A549 (cell line): ENCODE results near the gene AURKA. TPM values are rescaled to one million over a fixed set of nuclear protein-coding genes. Genes with fewer than 3 reads are reported as not detected.

Source experiments
- ATAC-seq, 2 experiments: fragments of 200-7000 bp in 1 of 2; fragments of >200 bp in 1 of 2; cut with Nextera tagmentation in 1 of 2; cut with Tn5 transposase in 1 of 2; 3 replicates each; pipeline versions ENCODE4 v1.8.0 to v1.9.1; 2018 to 2020; ENCODE audit warnings: mild to moderate bottlenecking in 1 of 2, moderate library complexity in 1 of 2
- CTCF ChIA-PET: fragments of 300-600 bp; sonication (Branson Sonifier 250); formaldehyde crosslinking; extraction: SDS; loops from one replicate; lab custom pipeline; 2021; ENCODE audit warnings: antibody characterized with exemption, inconsistent platforms; lab: Yijun Ruan, JAX
- POLR2A ChIA-PET: fragments of 350-600 bp; formaldehyde crosslinking; extraction: SDS; loops from one replicate; lab custom pipeline; 2021; ENCODE audit warnings: antibody characterized with exemption, inconsistent platforms; lab: Yijun Ruan, JAX
- DNase-seq, 2 experiments: peaks; one replicate each; pipeline versions ENCODE4 v3.0.0 to v3.0.0-alpha.2; 2011 to 2016; ENCODE audit warnings: low read depth in 1 of 2, low spot score in 1 of 2
- FAIRE-seq: peaks from 2 replicates; lab custom pipeline; 2011; peaks lifted over from hg19 to GRCh38; lab: Jason Lieb, UNC
- H3K27ac ChIP-seq, 2 experiments: fragments of >200 bp; sonication (Bioruptor Twin); formaldehyde crosslinking; 3 replicates each; pipeline ENCODE4 v1.5.1; 2016 to 2017
- H3K4me1 ChIP-seq: fragments of >200 bp; sonication (Bioruptor Twin); formaldehyde crosslinking; 3 replicates; pipeline ENCODE4 v1.6.1; 2016
- H3K4me2 ChIP-seq: fragments of >200 bp; sonication (Bioruptor Twin); formaldehyde crosslinking; 3 replicates; pipeline ENCODE4 v1.6.1; 2016
- H3K4me3 ChIP-seq: fragments of >200 bp; sonication (Bioruptor Twin); formaldehyde crosslinking; 3 replicates; pipeline ENCODE4 v1.5.1; 2016
- H3K9me3 ChIP-seq: fragments of >200 bp; sonication (Bioruptor Twin); formaldehyde crosslinking; 3 replicates; pipeline ENCODE4 v1.6.1; 2016
- BCL3 ChIP-seq: fragments of >200 bp; sonication (Bioruptor Twin); formaldehyde crosslinking; IDR thresholded peaks from 3 replicates; pipeline ENCODE4 v1.6.1; 2016
- CBX2 ChIP-seq: fragments of 200-600 bp; sonication (generic); IDR thresholded peaks from 2 replicates; pipeline ENCODE4 v1.6.1; 2016; ENCODE audit warnings: low read depth, mild to moderate bottlenecking, borderline replicate concordance
- CEBPB ChIP-seq, 2 experiments: fragments of >200 bp in 1 of 2; sonication (Bioruptor Twin) in 1 of 2; formaldehyde crosslinking in 1 of 2; IDR thresholded peaks; 2 replicates each; pipeline ENCODE4 v1.6.1; 2012 to 2016
- CHD2 ChIP-seq: fragments of 150-350 bp; IDR thresholded peaks from 2 replicates; pipeline ENCODE4 v1.6.1; 2014; ENCODE audit warnings: low read length; ENCODE audit not compliant: partially characterized antibody
- CHD4 ChIP-seq: fragments of 200-600 bp; sonication (generic); IDR thresholded peaks from 2 replicates; pipeline ENCODE4 v1.6.1; 2016; ENCODE audit warnings: antibody characterized with exemption, mild to moderate bottlenecking, borderline replicate concordance
- CTCF ChIP-seq: fragments of >200 bp; sonication (Bioruptor Twin); formaldehyde crosslinking; IDR thresholded peaks from 3 replicates; pipeline ENCODE4 v1.5.1; 2016
- EHMT2 ChIP-seq: fragments of 200-600 bp; sonication (generic); IDR thresholded peaks from 2 replicates; pipeline ENCODE4 v1.6.1; 2016; ENCODE audit warnings: antibody characterized with exemption, low read depth, mild to moderate bottlenecking, moderate library complexity
- ELK1 ChIP-seq: fragments of 150-350 bp; IDR thresholded peaks from 2 replicates; pipeline ENCODE4 v1.6.1; 2014; ENCODE audit warnings: low read depth, mild to moderate bottlenecking, low read length
- FOSB ChIP-seq: fragments of 250-450 bp; sonication (Bioruptor Pico); IDR thresholded peaks from 2 replicates; pipeline ENCODE4 v1.5.0; 2020; ENCODE audit warnings: mild to moderate bottlenecking, moderate library complexity
- HDAC2 ChIP-seq: fragments of 200-600 bp; sonication (generic); IDR thresholded peaks from 2 replicates; pipeline ENCODE4 v1.6.1; 2016
- HES2 ChIP-seq: fragments of >200 bp; sonication (Bioruptor Twin); formaldehyde crosslinking; IDR thresholded peaks from 2 replicates; pipeline ENCODE4 v1.6.1; 2016
- HMGXB4 ChIP-seq: fragments of 250-450 bp; sonication (Bioruptor Pico); IDR thresholded peaks from 2 replicates; pipeline ENCODE4 v1.5.0; 2021; ENCODE audit warnings: mild to moderate bottlenecking, moderate library complexity, borderline replicate concordance
- HOXA7 ChIP-seq: fragments of 250-450 bp; sonication (Bioruptor Pico); IDR thresholded peaks from 2 replicates; pipeline ENCODE4 v1.5.0; 2020; ENCODE audit warnings: mild to moderate bottlenecking, moderate library complexity
- HOXB5 ChIP-seq: fragments of 250-450 bp; sonication (Bioruptor Pico); IDR thresholded peaks from 2 replicates; pipeline ENCODE4 v1.5.0; 2020; ENCODE audit warnings: mild to moderate bottlenecking, moderate library complexity
- MAFK ChIP-seq: fragments of 450-650 bp; IDR thresholded peaks from 2 replicates; pipeline ENCODE4 v1.6.1; 2014; ENCODE audit not compliant: partially characterized antibody
- MAX ChIP-seq: IDR thresholded peaks from 2 replicates; pipeline ENCODE4 v1.6.1; 2012
- NR3C1 ChIP-seq: fragments of >200 bp; sonication (Bioruptor Twin); formaldehyde crosslinking; IDR thresholded peaks from 3 replicates; pipeline ENCODE4 v1.6.1; 2017
- PHF8 ChIP-seq: fragments of 200-600 bp; sonication (generic); IDR thresholded peaks from 2 replicates; pipeline ENCODE4 v1.6.1; 2016; ENCODE audit warnings: low read depth, mild to moderate bottlenecking, antibody characterized with exemption, moderate library complexity, borderline replicate concordance
- POLR2AphosphoS2 ChIP-seq: conservative IDR thresholded peaks from 2 replicates; pipeline ENCODE4 v1.6.1; 2012; ENCODE audit warnings: low read length, improper control_type of control experiment, inconsistent platforms
- RAD21 ChIP-seq, 2 experiments: fragments of >200 bp in 1 of 2; sonication (Bioruptor Twin) in 1 of 2; formaldehyde crosslinking in 1 of 2; IDR thresholded peaks in 1 of 2; conservative IDR thresholded peaks in 1 of 2; 2 replicates in 1 of 2; 3 replicates in 1 of 2; pipeline ENCODE4 v1.6.1; 2012 to 2018; ENCODE audit warnings: inconsistent platforms in 1 of 2
- RARB ChIP-seq: fragments of 250-450 bp; sonication (Bioruptor Pico); IDR thresholded peaks from 2 replicates; pipeline ENCODE4 v1.8.0; 2021; ENCODE audit warnings: mild to moderate bottlenecking, moderate library complexity
- TFCP2L1 ChIP-seq: fragments of 250-450 bp; sonication (Bioruptor Pico); IDR thresholded peaks from 2 replicates; pipeline ENCODE4 v1.5.0; 2021; ENCODE audit warnings: mild to moderate bottlenecking
- ZC3H11A ChIP-seq: fragments of 450-650 bp; IDR thresholded peaks from 2 replicates; pipeline ENCODE4 v1.6.1; 2014; ENCODE audit warnings: antibody characterized with exemption, mild to moderate bottlenecking
- ZFP36 ChIP-seq: fragments of 450-650 bp; IDR thresholded peaks from 2 replicates; pipeline ENCODE4 v1.6.1; 2014; ENCODE audit warnings: borderline replicate concordance; ENCODE audit not compliant: partially characterized antibody
- WGBS: methylation state at CpG from one replicate; pipeline ENCODE4 v1.1.6; 2017; ENCODE audit errors: missing lambda C conversion rate; 5-methylcytosine and 5-hydroxymethylcytosine counted together
- polyA plus RNA-seq, 4 experiments: library from polyadenylated mRNA; depleted of rRNA in 3 of 4; stranded (reverse); fragments of >200 nt; fragmentation: RNase III in 1 of 4; extraction: RNeasy Plus Mini Kit Qiagen cat#74134 plus additional on column Dnase treatment in 1 of 4; gene quantifications; 2 replicates in 3 of 4; 3 replicates in 1 of 4; pipeline ENCODE4 v1.2.3, GENCODE V29; 2011 to 2017

AURKA gene
- polyA plus RNA-seq, 2 of the 4 experiments (the other 2 are of a cell fraction), result 117 to 123 TPM

GRCh38 chr20:56423886-56424285, 31.9 kb upstream of the AURKA start:
- H3K4me3 ChIP-seq, result no peak overlapping the region
- ChIA-PET POLR2A (no interaction called here), CTCF (interaction anchor here (0.5 to 1.3 kb wide), 2 partner anchors 12 to 23 kb away, joined by 3 to 4 read pairs; partner anchors contain the start of gene CASS4)
- TF ChIP-seq CHD2 (no peak), NR3C1 (no peak), ZC3H11A (no peak), HDAC2 (no peak), FOSB (CRISPR knock-in tag) (no peak), MAX (no peak), CHD4 (no peak), RARB (no peak), BCL3 (no peak)
- H3K27ac ChIP-seq, result no peak overlapping the region
- 20% methylated on average over 1 of the region's 1 CpG for WGBS
- H3K4me1 ChIP-seq, result peaks cover 13% of the 10 kb centered on the region; the same call in 2 of the 3 replicates
- ATAC-seq (no peak), DNase-seq (no peak), FAIRE-seq (no peak)
- no peaks in the 10 kb centered on the region for H3K9me3 ChIP-seq
- no peak overlapping the region for H3K4me2 ChIP-seq

- FAIRE-seq, result no peak
- H3K4me1 ChIP-seq, result peaks cover 13% of the 10 kb centered on the region; the same call in 2 of the 3 replicates
- H3K27ac ChIP-seq, result peak overlapping the region in 1 of 2 experiments; percentile 60; a peak in 3 of 6 replicates
- no peak overlapping the region for H3K4me3 ChIP-seq
- WGBS, result 97% methylated on average over 1 of the region's 1 CpG
- ChIA-PET POLR2A (interaction anchor here (1.0 kb wide), 1 partner anchor 220 kb away, joined by 5 read pairs; no protein-coding TSS in a partner anchor), CTCF (interaction anchor here (0.5 to 1.3 kb wide), 4 partner anchors 9 to 24 kb away, joined by 3 to 5 read pairs (median 4); partner anchors contain the start of gene CASS4)
- no peak for ATAC-seq
- TF ChIP-seq RAD21 (conservative IDR thresholded peaks at IDR 0.05 in 1 of 2, IDR thresholded peaks at IDR 0.05 in 1 of 2) (no peak), PHF8 (no peak), CTCF (no peak), CHD4 (no peak), POLR2AphosphoS2 (no peak), CHD2 (no peak), CEBPB (IDR thresholded peaks at IDR 0.05) (no peak), ELK1 (no peak), TFCP2L1 (no peak), ZC3H11A (no peak), CBX2 (no peak), HMGXB4 (CRISPR knock-in tag) (no peak), MAFK (no peak), EHMT2 (no peak), FOSB (CRISPR knock-in tag) (no peak), ZFP36 (no peak), HES2 (no peak), HOXB5 (CRISPR knock-in tag) (no peak), HOXA7 (CRISPR knock-in tag) (no peak)
- no peak overlapping the region for H3K4me2 ChIP-seq
- no peaks in the 10 kb centered on the region for H3K9me3 ChIP-seq
- DNase-seq, result no peak
These were observed 31.2 kb upstream of the AURKA start for GRCh38 chr20:56423211-56423610.
